22Rv1 (cell line): Measurements from ENCODE around the gene IRS1.

ENCODE experiments used
- H3K27ac ChIP-seq: fragments of 450-650 bp; 2 replicates; pipeline ENCODE4 v1.5.1; 2017
- CTCF ChIP-seq: fragments of 450-650 bp; IDR thresholded peaks from 2 replicates; pipeline ENCODE4 v1.5.1; 2017; ENCODE audit warnings: mild to moderate bottlenecking
- ZFX ChIP-seq: fragments of 450-650 bp; IDR thresholded peaks from 2 replicates; pipeline ENCODE4 v1.6.1; 2017; ENCODE audit warnings: antibody characterized with exemption, borderline replicate concordance

IRS1 gene

GRCh38 chr2:226792155-226792881 lies 7.3 kb downstream of the IRS1 start:
- TF ChIP-seq ZFX (no peak), CTCF (no peak)
- H3K27ac ChIP-seq: peak overlapping the region; percentile 13; the same call in 1 of the 2 replicates

GRCh38 chr2:226791487-226792081 lies 8.0 kb downstream of the IRS1 start:
- H3K27ac ChIP-seq: no peak overlapping the region
- no peak for TF ChIP-seq CTCF
- TF ChIP-seq ZFX: no peak

GRCh38 chr2:226791056-226791486 lies 8.5 kb downstream of the IRS1 start:
- H3K27ac ChIP-seq: no peak overlapping the region
- TF ChIP-seq ZFX (no peak), CTCF (no peak)

GRCh38 chr2:226790431-226790830 lies 9.2 kb downstream of the IRS1 start:
- TF ChIP-seq ZFX (no peak), CTCF (no peak)
- no peak overlapping the region for H3K27ac ChIP-seq

- TF ChIP-seq CTCF (no peak), ZFX (no peak)
- H3K27ac ChIP-seq: no peak overlapping the region
Observed at GRCh38 chr2:226790011-226790410, 9.6 kb downstream of the IRS1 start.

- TF ChIP-seq ZFX (no peak), CTCF (no peak)
- no peak overlapping the region for H3K27ac ChIP-seq
Observed at GRCh38 chr2:226788881-226789490, 10.6 kb downstream of the IRS1 start.

GRCh38 chr2:226788064-226788463 lies 11.6 kb downstream of the IRS1 start:
- TF ChIP-seq CTCF (no peak), ZFX (no peak)

More at GRCh38 chr2:226788064-226788463, 11.6 kb downstream of the IRS1 start:
- no peak overlapping the region for H3K27ac ChIP-seq
